Keratinocyte (primary cell): ENCODE measurements around the gene MAGEH1.

Experiments
- CTCF ChIP-seq, 3 experiments: IDR thresholded peaks in 1 of 3; conservative IDR thresholded peaks in 1 of 3; optimal IDR thresholded peaks in 1 of 3; 2 replicates in 2 of 3; 3 replicates in 1 of 3; pipeline versions ENCODE3 to v1.5.1; 2011; ENCODE audit warnings: low read length in 3 of 3, mild to moderate bottlenecking in 3 of 3, moderate library complexity in 2 of 3, control low read depth in 1 of 3, inconsistent platforms in 1 of 3; ENCODE audit not compliant: insufficient read depth in 2 of 3; ENCODE audit errors: extremely low read depth in 1 of 3
- EZH2 ChIP-seq: IDR thresholded peaks from one replicate; pipeline ENCODE4 v1.6.1; 2012; ENCODE audit warnings: inconsistent platforms, mild to moderate bottlenecking, low read length, moderate library complexity

- TF ChIP-seq CTCF (optimal IDR thresholded peaks at IDR 0.05 in 1 of 3, IDR thresholded peaks at IDR 0.05 in 1 of 3, conservative IDR thresholded peaks at IDR 0.05 in 1 of 3; ENCODE audit: extremely low read depth in 1 of 3, insufficient read depth in 2 of 3, low read length in 3 of 3), result no peak
- TF ChIP-seq EZH2, result no peak
These were observed 37.5 kb downstream of the MAGEH1 start, which contains the start of gene USP51 for GRCh38 chrX:55489314-55490009.
